ENCODE measurements around the gene CNOT6.

- TF ChIP-seq CTCF (IDR thresholded peaks at IDR 0.05; ENCODE audit: low read depth, low read length, missing input control) (no peak), RAD21 (IDR thresholded peaks at IDR 0.05) (no peak), MAX (IDR thresholded peaks at IDR 0.05) (no peak), SP1 (IDR thresholded peaks at IDR 0.05) (no peak), TAF1 (conservative IDR thresholded peaks at IDR 0.05) (no peak), YY1 (IDR thresholded peaks at IDR 0.05) (no peak), GABPA (IDR thresholded peaks at IDR 0.05 in 1 of 2, conservative IDR thresholded peaks at IDR 0.05 in 1 of 2) (no peak)
Observed at GRCh38 chr5:180533845-180534244, 39.7 kb downstream of the CNOT6 start.
